ENCODE data around the gene DHRS7.

DNA sequence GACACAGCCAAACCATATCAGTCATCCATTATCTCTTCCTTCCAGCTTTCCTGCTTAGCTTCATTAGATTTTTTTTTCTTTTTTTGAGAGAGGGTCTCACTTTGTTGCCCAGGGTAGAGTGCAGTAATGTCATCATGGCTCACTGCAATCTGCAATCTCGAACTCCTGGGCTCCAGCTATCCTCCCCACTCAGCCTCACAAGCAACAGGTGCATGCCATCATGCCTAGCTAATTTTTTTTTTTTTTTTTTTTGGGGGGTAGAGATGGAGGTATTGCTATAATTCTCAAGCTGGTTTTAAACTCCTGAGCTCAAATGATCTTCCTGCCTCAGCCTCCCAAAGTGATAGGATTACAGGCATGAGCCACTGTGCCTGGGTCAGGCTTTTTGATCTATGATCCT lies 45.5 kb upstream of the DHRS7 start:
- no peak for TF ChIP-seq CTCF (conservative IDR thresholded peaks at IDR 0.05 in 1 of 2, IDR thresholded peaks at IDR 0.05 in 1 of 2; ENCODE audit: extremely low read depth in 1 of 2, insufficient read depth in 1 of 2, low read depth in 1 of 2, low read length in 2 of 2)
- no peak for TF ChIP-seq EZH2 (IDR thresholded peaks at IDR 0.05; ENCODE audit: borderline replicate concordance, low read length)
